Astrocyte (in vitro differentiated cells and primary cell): ENCODE data around the gene MCUB.

ENCODE experiments used
- CTCF ChIP-seq: IDR thresholded peaks from 2 replicates; pipeline ENCODE4 v1.5.1; 2011; ENCODE audit warnings: low read depth, mild to moderate bottlenecking, inconsistent platforms, low read length, moderate library complexity; ENCODE audit not compliant: insufficient read depth
- EZH2 ChIP-seq: IDR thresholded peaks from 2 replicates; pipeline ENCODE4 v1.6.1; 2012; ENCODE audit warnings: mild to moderate bottlenecking, low read length, inconsistent platforms; ENCODE audit not compliant: insufficient read depth

GRCh38 chr4:109574443-109574850 lies 14.4 kb downstream of the MCUB start:
- TF ChIP-seq CTCF: no peak
- no peak for TF ChIP-seq EZH2
